GM12878 (cell line): ENCODE results near the gene DENND1B. TPM values are rescaled to one million over a fixed set of nuclear protein-coding genes. Genes with fewer than 3 reads are reported as not detected.

Experiments
- BRCA1 ChIP-seq: IDR thresholded peaks from 2 replicates; pipeline ENCODE4 v1.6.1; 2011; ENCODE audit warnings: low read depth, low read length, improper control_type of control experiment
- CUX1 ChIP-seq: IDR thresholded peaks from 2 replicates; pipeline ENCODE4 v1.6.1; 2012; ENCODE audit warnings: improper control_type of control experiment, low read depth, low read length; ENCODE audit not compliant: insufficient replicate concordance
- EP300 ChIP-seq, 2 experiments: fragments of 150-350 bp in 1 of 2; IDR thresholded peaks; 2 replicates each; pipeline ENCODE4 v1.6.1; 2011 to 2012; ENCODE audit warnings: low read depth in 2 of 2, low read length in 2 of 2, borderline replicate concordance in 1 of 2, improper control_type of control experiment in 1 of 2, inconsistent platforms in 1 of 2; ENCODE audit not compliant: control insufficient read depth in 1 of 2
- FOXM1 ChIP-seq: IDR thresholded peaks from 2 replicates; pipeline ENCODE4 v1.6.1; 2012; ENCODE audit warnings: low read depth, mild to moderate bottlenecking, inconsistent platforms, low read length, moderate library complexity
- HDAC2 ChIP-seq: fragments of 200-600 bp; sonication (generic); IDR thresholded peaks from 2 replicates; pipeline ENCODE4 v1.6.1; 2017
- RFX5 ChIP-seq: IDR thresholded peaks from 2 replicates; pipeline ENCODE4 v1.6.1; 2011; ENCODE audit warnings: low read depth, low read length, improper control_type of control experiment
- RUNX3 ChIP-seq: IDR thresholded peaks from 2 replicates; pipeline ENCODE4 v1.6.1; 2012; ENCODE audit warnings: low read length, inconsistent platforms
- polyA plus RNA-seq, 11 experiments: library from polyadenylated mRNA; depleted of rRNA in 4 of 11; unstranded in 6 of 11; stranded (reverse) in 5 of 11; fragments of >200 nt; fragmentation: Nextera tagmentation in 4 of 11; fragmentation: Illumina TruSeq in 1 of 11; extraction: Ambion mirVana in 4 of 11; extraction: Trizol in 1 of 11; gene quantifications; 1 replicate in 1 of 11; 2 replicates in 10 of 11; pipeline versions ENCODE4 v1.2.1 to v1.2.3, GENCODE V29; 2011 to 2016; ENCODE audit warnings: inconsistent platforms in 2 of 11, missing spikeins in 2 of 11, low read depth in 1 of 11
- total RNA-seq, 4 experiments: library from RNA; depleted of rRNA in 3 of 4; stranded (reverse); fragments of >200 nt in 3 of 4; fragmentation: Illumina TruSeq in 1 of 4; extraction: Trizol in 1 of 4; gene quantifications; 2 replicates each; pipeline versions ENCODE4 v1.2.1 to v1.2.3, GENCODE V29; 2013 to 2021
- TF ChIP-seq, protein P1 (sequence below): fragments of 450-650 bp; IDR thresholded peaks from 2 replicates; pipeline ENCODE4 v1.6.1; 2018; ENCODE audit warnings: mild to moderate bottlenecking, low read depth, moderate library complexity; ENCODE audit not compliant: partially characterized antibody
- TF ChIP-seq, protein P2 (sequence below): fragments of 450-650 bp; IDR thresholded peaks from 2 replicates; pipeline ENCODE4 v1.6.1; 2017; ENCODE audit warnings: mild to moderate bottlenecking
- TF ChIP-seq, protein P3 (sequence below): fragments of 450-650 bp; formaldehyde crosslinking; IDR thresholded peaks from 2 replicates; pipeline ENCODE4 v1.5.0; 2022; ENCODE audit warnings: mild to moderate bottlenecking, missing genetic modification characterization
- TF ChIP-seq, protein P4 (sequence below): IDR thresholded peaks from 2 replicates; pipeline ENCODE4 v1.6.1; 2012; ENCODE audit warnings: low read depth, low read length, improper control_type of control experiment

The DENND1B gene
- total and polyA plus RNA-seq, 10 of the 15 experiments (the other 5 are each of a cell fraction or from before 2014, with no cell fraction given) = 1.7 to 10.7 (median 8.0) TPM

DNA sequence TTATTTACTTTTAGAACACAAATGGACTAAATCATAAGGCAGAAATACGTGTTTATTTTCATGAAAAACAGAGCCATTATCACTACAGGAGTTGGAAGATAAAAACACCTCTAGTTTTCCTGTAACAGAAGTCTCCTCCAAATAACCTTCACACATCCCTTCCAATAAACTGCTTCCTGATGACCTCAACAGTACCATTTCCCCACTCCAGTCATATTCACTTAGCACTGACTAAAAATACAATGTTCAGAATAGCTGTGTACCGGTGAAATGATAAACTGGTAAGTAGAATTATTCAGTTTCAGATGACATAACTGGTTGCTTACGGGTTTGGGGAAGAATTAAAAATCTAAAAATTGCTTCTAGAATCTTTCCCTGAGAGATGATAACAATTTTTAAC, 137.9 kb downstream of the DENND1B start (continued):
- TF ChIP-seq, protein P1, sequence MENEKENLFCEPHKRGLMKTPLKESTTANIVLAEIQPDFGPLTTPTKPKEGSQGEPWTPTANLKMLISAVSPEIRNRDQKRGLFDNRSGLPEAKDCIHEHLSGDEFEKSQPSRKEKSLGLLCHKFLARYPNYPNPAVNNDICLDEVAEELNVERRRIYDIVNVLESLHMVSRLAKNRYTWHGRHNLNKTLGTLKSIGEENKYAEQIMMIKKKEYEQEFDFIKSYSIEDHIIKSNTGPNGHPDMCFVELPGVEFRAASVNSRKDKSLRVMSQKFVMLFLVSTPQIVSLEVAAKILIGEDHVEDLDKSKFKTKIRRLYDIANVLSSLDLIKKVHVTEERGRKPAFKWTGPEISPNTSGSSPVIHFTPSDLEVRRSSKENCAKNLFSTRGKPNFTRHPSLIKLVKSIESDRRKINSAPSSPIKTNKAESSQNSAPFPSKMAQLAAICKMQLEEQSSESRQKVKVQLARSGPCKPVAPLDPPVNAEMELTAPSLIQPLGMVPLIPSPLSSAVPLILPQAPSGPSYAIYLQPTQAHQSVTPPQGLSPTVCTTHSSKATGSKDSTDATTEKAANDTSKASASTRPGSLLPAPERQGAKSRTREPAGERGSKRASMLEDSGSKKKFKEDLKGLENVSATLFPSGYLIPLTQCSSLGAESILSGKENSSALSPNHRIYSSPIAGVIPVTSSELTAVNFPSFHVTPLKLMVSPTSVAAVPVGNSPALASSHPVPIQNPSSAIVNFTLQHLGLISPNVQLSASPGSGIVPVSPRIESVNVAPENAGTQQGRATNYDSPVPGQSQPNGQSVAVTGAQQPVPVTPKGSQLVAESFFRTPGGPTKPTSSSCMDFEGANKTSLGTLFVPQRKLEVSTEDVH = no peak
- TF ChIP-seq, protein P2, sequence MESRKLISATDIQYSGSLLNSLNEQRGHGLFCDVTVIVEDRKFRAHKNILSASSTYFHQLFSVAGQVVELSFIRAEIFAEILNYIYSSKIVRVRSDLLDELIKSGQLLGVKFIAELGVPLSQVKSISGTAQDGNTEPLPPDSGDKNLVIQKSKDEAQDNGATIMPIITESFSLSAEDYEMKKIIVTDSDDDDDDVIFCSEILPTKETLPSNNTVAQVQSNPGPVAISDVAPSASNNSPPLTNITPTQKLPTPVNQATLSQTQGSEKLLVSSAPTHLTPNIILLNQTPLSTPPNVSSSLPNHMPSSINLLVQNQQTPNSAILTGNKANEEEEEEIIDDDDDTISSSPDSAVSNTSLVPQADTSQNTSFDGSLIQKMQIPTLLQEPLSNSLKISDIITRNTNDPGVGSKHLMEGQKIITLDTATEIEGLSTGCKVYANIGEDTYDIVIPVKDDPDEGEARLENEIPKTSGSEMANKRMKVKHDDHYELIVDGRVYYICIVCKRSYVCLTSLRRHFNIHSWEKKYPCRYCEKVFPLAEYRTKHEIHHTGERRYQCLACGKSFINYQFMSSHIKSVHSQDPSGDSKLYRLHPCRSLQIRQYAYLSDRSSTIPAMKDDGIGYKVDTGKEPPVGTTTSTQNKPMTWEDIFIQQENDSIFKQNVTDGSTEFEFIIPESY = no peak
- TF ChIP-seq FOXM1 (no peak), RFX5 (no peak), BRCA1 (no peak), HDAC2 (no peak), EP300 (IDR thresholded peaks at IDR 0.05; ENCODE audit: borderline replicate concordance in 1 of 2, control insufficient read depth in 1 of 2, low read depth in 2 of 2, low read length in 2 of 2) (no peak), CUX1 (no peak), RUNX3 (no peak)
- TF ChIP-seq, protein P3, sequence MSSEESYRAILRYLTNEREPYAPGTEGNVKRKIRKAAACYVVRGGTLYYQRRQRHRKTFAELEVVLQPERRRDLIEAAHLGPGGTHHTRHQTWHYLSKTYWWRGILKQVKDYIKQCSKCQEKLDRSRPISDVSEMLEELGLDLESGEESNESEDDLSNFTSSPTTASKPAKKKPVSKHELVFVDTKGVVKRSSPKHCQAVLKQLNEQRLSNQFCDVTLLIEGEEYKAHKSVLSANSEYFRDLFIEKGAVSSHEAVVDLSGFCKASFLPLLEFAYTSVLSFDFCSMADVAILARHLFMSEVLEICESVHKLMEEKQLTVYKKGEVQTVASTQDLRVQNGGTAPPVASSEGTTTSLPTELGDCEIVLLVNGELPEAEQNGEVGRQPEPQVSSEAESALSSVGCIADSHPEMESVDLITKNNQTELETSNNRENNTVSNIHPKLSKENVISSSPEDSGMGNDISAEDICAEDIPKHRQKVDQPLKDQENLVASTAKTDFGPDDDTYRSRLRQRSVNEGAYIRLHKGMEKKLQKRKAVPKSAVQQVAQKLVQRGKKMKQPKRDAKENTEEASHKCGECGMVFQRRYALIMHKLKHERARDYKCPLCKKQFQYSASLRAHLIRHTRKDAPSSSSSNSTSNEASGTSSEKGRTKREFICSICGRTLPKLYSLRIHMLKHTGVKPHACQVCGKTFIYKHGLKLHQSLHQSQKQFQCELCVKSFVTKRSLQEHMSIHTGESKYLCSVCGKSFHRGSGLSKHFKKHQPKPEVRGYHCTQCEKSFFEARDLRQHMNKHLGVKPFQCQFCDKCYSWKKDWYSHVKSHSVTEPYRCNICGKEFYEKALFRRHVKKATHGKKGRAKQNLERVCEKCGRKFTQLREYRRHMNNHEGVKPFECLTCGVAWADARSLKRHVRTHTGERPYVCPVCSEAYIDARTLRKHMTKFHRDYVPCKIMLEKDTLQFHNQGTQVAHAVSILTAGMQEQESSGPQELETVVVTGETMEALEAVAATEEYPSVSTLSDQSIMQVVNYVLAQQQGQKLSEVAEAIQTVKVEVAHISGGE (CRISPR knock-in tag) = no peak
- TF ChIP-seq, protein P4, sequence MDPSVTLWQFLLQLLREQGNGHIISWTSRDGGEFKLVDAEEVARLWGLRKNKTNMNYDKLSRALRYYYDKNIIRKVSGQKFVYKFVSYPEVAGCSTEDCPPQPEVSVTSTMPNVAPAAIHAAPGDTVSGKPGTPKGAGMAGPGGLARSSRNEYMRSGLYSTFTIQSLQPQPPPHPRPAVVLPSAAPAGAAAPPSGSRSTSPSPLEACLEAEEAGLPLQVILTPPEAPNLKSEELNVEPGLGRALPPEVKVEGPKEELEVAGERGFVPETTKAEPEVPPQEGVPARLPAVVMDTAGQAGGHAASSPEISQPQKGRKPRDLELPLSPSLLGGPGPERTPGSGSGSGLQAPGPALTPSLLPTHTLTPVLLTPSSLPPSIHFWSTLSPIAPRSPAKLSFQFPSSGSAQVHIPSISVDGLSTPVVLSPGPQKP = no peak
